CD4-positive, alpha-beta T cell treated with Interleukin-6 at 100 ng/mL for 8 hours (primary cell): ENCODE measurements around the gene CFAP69.

Experiments
- DNase-seq: peaks from one replicate; pipeline ENCODE4 v3.0.0-alpha.2; 2020; ENCODE audit warnings: mixed read lengths, low spot score

The CFAP69 gene, protein sequence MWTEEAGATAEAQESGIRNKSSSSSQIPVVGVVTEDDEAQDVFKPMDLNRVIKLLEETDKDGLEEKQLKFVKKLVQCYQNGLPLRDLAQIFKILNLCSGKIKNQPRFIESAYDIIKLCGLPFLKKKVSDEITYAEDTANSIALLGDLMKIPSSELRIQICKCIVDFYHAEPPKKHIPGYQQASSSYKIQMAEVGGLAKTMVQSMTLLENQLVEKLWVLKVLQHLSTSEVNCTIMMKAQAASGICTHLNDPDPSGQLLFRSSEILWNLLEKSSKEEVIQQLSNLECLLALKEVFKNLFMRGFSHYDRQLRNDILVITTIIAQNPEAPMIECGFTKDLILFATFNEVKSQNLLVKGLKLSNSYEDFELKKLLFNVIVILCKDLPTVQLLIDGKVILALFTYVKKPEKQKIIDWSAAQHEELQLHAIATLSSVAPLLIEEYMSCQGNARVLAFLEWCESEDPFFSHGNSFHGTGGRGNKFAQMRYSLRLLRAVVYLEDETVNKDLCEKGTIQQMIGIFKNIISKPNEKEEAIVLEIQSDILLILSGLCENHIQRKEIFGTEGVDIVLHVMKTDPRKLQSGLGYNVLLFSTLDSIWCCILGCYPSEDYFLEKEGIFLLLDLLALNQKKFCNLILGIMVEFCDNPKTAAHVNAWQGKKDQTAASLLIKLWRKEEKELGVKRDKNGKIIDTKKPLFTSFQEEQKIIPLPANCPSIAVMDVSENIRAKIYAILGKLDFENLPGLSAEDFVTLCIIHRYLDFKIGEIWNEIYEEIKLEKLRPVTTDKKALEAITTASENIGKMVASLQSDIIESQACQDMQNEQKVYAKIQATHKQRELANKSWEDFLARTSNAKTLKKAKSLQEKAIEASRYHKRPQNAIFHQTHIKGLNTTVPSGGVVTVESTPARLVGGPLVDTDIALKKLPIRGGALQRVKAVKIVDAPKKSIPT

DNA sequence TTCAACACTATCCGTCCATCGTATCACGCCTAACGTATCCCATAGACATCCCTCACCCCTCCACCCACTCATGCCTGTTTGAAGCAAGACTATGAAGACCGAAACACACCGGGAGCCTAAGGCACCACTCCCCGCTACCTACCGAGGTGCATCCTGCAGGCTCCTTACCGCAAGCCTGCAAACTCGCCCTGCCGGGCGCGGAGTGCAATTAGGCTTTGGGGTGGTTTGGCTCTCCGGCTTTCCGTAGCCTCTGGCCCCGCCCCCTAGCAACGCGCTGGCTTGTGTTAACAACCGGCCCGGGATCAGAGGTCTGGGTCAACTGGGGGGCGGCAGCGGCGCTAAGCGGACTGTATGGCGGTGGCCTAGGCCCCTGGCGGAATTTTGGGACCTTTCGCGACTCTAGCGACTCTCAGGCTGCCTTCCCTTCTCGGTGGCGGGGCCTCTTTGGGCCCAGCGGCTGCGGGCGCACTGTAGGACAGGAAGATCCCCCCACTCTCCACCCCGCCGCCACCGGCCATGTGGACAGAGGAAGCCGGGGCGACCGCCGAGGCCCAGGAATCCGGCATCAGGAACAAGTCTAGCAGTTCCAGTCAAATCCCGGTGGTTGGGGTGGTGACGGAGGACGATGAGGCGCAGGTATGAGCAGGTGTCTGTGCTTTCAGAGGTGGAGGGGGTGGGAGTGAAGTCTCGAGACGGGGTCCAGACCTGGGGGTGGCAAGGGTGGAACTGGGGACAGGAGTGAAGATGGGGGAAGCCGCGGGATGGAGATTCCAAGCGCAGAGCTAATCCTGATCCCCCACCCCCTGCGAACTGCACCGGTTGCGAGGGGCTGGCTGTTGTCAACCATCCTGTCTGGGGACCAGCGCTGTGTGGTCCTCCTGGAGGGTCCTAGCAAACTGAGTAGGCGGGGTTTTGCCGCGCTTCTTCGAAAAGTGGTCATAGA lies at the start of gene CFAP69:
Gene CFAP69, plus strand, starts transcription at position 266 of the 943 bp plus-strand sequence. Its CDS starts 251 bp downstream, at position 517.
- DNase-seq = peak; percentile 74

DNA sequence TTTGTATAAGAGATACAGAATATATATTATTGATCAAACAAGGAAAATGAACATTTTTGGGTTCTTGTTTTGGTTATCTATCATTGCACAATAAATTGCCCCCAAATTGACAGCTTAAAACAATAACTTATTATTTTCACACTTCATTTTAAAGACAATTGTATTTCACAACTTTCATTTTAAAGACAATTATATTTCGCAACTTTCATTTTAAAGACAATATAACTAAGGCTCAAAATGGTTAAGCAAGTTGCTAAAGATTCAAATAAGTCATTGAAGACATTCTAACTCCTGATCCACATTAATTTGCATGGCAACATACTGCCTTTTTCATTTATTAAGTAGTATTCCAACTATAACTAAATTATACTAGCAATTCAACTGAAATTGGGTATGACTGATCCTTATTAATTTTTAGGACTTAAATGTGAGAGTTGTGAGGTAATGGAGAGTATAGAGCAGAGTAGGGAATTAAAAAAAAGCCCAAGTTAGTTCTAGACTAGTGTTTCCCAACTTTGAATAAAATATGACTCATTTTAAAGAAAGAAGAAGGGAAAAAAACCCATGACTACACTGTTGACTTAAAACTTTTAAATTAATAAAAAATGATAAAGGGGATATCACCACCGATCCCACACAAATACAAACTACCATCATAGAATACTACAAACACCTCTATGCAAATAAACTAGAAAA lies 43.3 kb upstream of the CFAP69 start:
- no peak for DNase-seq

DNA sequence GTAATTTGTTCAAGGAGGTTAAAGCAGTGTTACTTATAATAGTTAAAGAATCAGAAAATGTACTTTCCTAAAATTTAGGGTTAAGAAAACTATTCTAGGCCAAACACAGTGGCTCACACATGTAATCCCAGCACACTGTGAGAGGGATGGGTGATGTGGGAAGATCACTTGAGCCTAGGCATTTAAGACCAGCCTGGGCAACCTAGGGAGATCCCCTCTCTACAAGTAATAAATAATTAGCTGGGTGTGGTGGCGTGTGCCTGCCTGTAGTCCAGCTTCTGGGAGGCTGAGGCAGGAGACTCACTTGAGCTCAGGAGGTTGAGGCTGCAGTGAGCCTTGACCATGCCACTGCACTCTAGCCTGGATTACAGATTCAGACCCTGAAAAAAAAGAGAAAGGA lies 37.0 kb upstream of the CFAP69 start:
- DNase-seq = no peak

DNA sequence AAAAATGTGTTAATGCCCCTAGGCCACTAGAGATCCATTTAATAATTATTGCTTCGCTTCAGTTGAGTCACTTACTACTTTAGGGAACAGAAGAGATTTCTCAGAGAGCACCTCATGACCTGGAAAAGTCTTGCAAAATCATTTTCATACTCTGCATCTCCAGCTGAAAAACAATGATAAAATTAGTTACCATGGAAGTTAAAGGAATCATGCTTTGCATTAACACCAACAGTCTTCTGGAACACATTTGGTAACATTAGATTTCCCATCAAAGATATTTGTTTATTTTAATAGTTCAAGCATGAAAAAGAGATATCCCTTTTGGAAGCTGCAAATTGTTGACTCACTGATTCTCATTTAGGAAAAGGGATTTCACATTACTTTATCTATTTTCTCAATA lies 35.2 kb upstream of the CFAP69 start:
- DNase-seq = no peak

DNA sequence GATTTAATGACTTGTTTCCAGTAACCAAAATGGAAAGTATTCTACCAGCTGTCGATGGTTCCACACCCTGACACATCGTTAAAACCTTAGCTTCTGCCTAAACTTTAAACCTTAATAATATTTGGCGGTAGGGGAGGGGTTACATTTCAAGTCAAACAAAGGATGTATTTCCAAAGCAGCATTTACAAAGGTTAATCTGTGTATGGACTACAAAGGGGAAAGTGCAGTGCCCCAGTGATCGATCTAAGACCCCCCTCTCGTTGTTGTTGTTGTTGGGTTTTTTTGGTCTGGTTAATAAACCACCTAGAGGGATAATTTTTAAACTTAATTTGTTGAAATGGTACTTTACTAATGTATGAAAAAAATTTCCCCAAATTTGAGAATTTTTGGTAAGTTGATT lies 34.5 kb upstream of the CFAP69 start:
- no peak for DNase-seq

DNA sequence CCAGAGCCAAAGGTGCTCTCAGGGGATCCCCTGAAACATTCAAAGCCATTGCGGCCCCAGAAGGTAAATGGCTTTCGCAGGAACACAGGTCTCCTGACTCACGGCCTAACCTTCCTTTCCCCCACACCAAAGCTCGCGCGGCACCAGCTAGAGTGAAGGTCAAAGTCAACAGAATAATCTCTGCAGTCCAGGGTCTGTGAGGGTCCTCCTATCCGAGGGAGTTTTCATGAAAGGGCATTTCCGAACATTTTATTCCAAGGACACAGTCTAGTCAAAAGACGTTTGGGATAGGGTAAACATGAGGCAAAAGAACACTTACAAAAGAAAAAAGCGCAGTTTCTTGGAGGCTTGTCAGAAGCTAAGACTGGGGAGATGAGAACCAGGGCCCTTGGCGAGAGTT lies 34.0 kb upstream of the CFAP69 start:
- no peak for DNase-seq

DNA sequence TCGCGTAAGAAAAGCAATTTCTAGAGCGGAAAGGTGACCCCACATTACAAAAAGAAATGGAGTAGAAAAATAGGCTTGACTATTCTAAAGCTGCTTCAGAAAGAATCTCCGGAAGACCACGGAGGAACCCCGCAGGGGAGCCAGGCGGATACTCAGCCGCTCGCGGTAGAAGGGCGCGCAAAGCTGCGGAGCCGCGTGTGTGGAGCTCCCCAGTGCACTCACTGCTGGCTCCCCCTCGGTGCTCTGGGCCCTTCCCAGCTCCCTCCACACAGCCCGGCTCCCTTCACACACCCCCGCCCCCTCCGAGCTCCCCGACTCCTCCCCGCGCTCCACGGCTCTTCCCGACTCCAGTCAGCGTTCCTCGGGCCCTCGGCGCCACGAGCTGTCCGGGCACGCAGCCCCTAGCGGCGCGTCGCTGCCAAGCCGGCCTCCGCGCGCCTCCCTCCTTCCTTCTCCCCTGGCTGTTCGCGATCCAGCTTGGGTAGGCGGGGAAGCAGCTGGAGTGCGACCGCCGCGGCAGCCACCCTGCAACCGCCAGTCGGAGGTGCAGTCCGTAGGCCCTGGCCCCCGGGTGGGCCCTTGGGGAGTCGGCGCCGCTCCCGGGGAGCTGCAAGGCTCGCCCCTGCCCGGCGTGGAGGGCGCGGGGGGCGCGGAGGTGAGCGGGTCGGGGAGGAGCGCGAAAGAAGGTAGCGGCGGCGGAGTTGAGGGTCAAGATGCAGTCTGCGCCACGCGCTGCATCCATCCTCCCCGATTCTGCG lies 33.4 kb upstream of the CFAP69 start, which contains the start of gene STEAP2:
Gene STEAP2, plus strand, starts transcription at position 350 of the 758 bp plus-strand sequence. CDS start 13,343 bp downstream, outside the sequence.
- DNase-seq = no peak

DNA sequence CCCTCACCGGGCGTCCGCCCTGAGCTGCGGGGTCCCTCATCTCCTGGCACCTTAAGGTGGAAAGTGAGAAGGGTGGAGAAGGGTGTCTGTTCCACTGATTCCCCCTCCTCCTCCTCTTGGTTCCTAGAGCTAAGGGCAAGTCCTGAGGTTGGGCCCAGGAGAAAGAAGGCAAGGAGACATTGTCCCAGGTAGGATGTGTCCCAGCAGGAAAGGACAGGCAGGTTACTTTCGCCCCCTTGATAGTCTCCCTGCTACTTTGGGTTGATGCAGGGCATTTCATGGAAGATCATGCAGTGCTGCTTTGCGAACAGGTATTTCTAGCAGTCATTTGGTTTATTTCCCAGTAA lies 32.9 kb upstream of the CFAP69 start:
- DNase-seq = no peak

DNA sequence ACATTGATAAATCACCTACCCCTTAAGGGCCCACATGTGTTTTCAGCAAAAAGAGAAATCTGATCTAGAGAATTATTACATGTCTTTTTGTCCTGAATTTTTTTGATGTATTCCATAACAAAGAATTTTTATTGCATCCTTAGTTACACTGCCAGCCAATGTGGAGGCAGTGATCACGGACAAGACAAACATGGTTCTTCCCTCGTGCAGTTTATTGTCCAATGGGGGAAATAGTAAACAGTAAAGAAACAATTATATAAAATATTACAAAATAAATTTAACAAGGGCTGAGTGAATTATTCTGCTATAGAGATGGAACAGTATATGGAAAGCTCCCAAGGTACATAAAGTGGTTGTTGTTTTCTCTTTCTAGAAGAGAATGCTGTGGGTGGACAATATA lies 31.5 kb upstream of the CFAP69 start:
- no peak for DNase-seq

DNA sequence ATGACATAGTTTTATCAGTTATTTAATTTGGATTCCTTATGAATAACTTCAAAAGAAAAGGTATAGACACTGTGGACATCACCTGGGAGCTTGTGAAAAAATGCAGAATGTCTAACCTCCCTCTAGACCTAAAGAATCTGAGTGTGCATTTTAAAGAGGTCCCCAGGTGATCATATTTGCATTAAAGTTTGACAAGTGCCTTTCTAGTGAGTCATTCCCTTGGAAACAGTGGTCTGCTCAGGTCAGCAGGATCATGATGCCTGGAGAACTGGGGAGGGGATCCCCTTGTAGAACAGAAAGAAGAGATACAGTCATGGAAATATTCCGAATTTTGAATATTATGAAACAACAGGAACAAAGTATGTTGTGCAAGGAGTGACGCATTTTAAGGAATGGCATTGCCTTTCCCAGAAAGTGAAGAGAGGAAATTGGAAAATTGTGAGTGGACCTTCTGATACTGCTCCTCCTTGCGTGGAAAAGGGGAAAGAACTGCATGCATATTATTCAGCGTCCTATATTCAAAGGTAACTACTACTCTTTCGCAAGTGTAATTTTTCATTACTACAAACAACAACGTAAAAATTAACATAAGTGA lies 28.8 kb upstream of the CFAP69 start:
- DNase-seq = no peak

DNA sequence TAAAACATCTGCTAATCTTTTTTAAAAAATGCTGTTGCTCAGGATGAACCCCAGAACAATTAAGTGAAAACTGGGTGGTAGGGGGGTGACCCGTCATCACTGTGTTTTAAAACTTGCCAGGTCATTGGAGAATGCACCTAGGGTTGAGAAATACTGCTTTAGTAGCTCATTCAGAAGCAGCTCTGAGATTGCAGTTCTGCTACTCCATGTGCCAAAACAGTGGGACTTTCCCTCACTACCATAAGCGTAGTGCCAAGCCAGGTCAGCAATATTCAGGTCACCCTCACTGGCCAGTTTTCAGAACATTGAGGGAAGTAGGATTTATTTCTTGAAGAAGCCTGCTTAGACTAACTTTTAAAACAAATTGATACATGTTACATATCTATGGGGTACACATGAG lies 28.2 kb upstream of the CFAP69 start:
- DNase-seq = no peak

DNA sequence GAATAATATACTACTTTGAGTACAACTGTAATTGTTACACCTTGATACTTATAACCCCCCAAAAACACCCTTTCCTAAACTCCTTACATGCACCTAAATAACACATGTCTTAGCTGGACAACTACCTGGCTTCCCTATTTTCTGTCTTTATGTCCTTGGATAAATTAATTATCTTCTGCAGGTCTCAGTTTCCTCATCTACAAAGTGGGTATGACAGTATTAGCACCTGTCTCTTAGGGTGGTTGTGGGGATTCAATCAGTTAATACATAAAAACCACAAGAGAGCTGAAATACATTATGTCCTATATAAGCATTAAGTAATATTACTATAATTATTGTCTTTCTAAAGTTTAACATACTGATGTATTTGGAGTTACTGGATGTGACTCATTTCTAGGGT lies 22.6 kb upstream of the CFAP69 start:
- DNase-seq = no peak

DNA sequence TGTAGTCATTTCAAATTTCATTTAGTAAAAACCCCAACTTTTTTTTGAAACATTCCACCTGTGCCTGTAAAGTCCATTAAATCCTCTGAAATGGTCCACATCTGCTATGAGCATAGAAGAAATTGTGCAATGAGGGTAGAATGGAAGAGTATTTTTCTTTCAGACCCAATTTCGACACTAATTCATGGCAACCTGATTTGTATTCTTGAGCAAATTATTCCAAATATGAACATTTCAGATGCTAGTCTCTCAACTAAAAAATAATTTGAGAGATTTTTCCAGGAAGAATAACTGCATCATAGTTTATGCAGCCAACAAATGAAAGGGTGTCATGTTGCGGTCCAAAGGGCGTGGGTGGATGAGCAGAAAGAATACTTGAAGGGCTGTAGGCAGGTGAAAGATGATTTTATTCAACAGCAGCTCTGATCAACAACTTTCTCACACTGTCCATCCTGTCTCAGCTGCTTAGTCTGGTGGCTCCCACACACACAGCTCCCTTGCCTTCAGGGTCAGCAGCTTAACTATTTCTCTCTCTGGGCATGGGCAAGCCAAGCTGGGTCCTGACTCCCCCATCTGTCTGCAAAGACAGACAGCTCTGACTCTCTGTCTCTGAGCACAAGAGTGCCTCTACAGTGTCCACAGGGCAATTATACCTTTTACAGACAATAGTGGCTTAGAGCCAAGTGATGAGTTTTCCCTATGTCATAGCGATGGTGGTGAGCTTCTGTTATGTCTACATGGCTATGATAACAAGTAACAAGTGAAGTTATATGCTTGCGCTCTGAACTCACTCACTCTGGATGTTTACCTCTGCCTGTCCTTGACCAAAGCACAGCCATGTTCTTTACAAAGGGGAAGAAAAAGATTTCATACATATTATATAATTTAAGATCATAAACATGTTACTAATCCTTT lies 21.9 kb upstream of the CFAP69 start:
- DNase-seq = no peak

DNA sequence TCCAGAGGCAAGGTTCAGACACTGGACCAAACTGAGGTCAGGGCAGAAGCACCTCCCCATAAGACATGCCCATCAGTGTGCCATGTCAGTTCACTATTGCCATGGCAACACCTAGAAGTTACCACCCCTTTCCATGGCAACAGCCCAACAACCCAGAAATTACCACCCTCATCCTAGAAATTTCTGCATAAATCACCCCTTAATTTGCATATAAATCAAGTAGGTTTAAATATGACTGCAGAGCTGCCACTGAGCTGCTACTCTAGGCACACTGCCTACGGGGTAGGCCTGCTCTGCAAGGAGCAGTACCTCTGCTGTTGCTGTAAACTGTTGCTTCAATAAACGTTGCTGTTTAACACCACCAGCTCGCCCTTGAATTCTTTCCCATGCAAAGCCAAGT lies 20.8 kb upstream of the CFAP69 start:
- no peak for DNase-seq

DNA sequence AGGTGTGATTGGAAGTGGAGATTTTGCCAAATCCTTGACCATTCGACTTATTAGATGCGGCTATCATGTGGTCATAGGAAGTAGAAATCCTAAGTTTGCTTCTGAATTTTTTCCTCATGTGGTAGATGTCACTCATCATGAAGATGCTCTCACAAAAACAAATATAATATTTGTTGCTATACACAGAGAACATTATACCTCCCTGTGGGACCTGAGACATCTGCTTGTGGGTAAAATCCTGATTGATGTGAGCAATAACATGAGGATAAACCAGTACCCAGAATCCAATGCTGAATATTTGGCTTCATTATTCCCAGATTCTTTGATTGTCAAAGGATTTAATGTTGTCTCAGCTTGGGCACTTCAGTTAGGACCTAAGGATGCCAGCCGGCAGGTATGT lies 19.8 kb upstream of the CFAP69 start:
- DNase-seq = no peak

DNA sequence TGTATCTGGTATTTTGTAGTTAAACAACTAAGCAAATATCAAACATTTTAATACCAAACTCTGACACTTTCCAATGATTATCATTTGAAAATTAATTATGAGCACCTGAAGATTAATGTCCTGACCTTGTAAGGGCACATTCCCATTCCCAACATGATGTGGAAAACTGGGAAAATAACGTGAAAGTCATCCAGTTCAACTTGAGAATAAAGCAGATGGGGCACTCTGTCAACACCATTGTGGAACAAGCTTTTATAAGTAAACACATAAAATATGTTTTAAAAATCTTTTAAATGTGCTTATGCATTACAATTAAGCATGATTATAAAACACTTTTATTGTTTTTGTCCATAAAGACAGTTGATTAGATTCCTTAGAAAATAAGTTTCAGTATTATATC lies 19.4 kb upstream of the CFAP69 start:
- no peak for DNase-seq

DNA sequence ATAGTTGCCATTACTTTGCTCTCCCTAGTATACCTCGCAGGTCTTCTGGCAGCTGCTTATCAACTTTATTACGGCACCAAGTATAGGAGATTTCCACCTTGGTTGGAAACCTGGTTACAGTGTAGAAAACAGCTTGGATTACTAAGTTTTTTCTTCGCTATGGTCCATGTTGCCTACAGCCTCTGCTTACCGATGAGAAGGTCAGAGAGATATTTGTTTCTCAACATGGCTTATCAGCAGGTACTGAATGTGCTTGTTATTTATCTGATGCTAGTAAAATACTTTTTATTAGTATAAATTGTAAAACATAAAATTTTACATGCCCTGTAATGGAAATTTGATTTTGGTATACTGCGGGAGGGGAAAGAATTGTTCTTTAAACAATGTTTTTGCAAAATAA lies 17.7 kb upstream of the CFAP69 start:
- DNase-seq = no peak

DNA sequence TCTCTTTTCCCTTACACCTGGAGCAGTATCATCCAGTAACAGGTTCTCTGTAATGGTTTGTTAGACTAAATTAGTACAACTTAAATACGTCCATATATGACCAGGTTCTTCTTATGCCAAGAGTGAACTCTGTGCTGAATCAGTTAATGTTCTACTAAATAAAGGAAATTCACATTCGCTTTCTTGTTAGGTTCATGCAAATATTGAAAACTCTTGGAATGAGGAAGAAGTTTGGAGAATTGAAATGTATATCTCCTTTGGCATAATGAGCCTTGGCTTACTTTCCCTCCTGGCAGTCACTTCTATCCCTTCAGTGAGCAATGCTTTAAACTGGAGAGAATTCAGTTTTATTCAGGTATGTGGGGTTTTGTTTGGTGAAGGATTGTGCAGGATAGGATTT lies 15.3 kb upstream of the CFAP69 start:
- DNase-seq = no peak

DNA sequence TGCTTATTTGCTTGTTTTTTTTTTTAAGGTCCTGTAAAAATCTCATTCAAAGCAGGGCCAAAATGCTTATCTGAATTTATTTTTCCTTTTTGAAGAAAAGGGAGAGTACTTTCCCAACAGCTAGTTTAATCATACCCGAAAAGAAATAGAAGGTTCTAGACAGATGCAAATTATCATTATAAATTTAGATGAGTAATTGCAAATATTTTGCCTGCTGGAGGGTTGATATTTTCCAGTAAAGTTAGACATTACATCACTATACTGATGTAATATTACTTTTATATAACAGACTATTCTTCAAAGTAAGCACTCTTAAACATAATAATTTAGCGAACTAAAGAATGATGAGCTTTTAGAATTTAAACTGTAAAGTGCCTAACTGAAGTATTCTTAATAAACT lies 14.1 kb upstream of the CFAP69 start:
- DNase-seq = no peak
